ENCODE measurements around the gene HSD17B12. TPM values are rescaled to one million over a fixed set of nuclear protein-coding genes. Genes with fewer than 3 reads are reported as not detected.

The HSD17B12 gene
- total RNA-seq, 1 experiment from 2014 or later = 106 TPM

DNA sequence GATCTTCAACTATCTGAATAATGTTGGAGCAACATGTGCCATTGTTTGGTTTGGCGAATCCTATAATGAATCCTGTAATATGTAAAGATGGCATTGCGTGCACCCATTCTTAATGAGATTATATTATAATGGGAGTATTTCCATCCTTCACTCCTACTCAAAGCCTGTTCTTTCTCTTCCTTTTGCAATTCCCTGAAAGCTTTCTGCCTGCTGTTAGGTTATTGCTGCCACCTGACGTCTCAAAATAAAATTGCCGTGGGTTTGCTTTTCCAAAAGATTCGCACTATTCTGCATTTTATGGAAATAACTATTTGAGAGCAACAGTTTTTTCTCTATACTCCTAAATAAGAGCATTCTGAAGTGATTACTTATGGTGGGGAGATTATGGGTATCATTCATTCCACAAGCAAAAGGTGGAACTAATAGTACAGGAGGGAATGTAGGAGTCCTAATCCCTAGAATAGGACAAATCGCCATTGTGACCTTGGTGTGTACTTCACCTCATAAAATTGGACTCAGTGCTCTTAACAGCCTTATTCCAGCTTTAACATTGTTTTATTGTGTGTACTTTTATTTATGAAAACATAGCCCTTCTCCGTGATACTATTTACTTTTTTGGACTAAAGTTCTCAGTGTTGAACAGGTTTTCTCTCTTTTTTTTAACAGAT, 130.5 kb downstream of the HSD17B12 start:
- intact Hi-C loops (cut with micrococcal nuclease; ENCODE audit: unreplicated experiment) = loop anchor here (5.0 kb wide), 1 partner anchor 234 kb away; no protein-coding TSS in a partner anchor
- no peaks in the 10 kb centered on the region for H3K36me3 ChIP-seq (ENCODE audit: control insufficient read depth, insufficient read depth, low read length)

DNA sequence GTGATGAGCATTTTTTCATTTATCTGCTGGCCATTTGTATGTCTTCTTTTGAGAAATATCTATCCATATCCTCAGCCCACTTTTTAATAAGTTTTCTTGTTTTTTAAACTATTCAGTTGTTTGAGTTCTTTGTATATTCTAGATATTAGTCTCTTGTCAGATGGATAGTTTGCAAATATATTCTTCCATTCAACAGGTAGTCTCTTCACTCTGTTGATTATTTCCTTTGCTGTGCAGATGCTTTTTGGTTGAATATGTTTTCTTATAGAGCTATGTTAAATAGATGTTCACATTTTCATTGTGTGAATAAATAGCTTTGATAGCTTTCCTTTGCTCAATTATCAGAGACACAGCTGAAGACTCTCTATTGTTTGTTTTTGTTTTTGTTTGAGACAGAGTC, 131.9 kb downstream of the HSD17B12 start:
- intact Hi-C loops (cut with micrococcal nuclease; ENCODE audit: unreplicated experiment) = loop anchor here (5.0 kb wide), 1 partner anchor 235 kb away; no protein-coding TSS in a partner anchor
- Histone ChIP-seq H3K27me3 (ENCODE audit: control insufficient read depth, insufficient read depth, low read length) (no peaks in the 10 kb centered on the region), H3K9me3 (ENCODE audit: control insufficient read depth, insufficient read depth, low read depth, low read length) (no peaks in the 10 kb centered on the region), H3K36me3 (ENCODE audit: control insufficient read depth, insufficient read depth, low read length) (no peaks in the 10 kb centered on the region), H3K27ac (ENCODE audit: low read length) (no peak overlapping the region), H3K4me3 (ENCODE audit: low read depth in 2 of 2, low read length in 2 of 2) (no peak overlapping the region), H3K4me1 (ENCODE audit: control insufficient read depth, insufficient read depth, low read length) (no peaks in the 10 kb centered on the region)
- in situ Hi-C loops (cut with HindIII; ENCODE audit: low pct_unique_long_range_greater_than_20kb, low sequenced_read_pairs) = no loop called here
- TF ChIP-seq POLR2AphosphoS5 (IDR thresholded peaks at IDR 0.05; ENCODE audit: low read depth, low read length) (no peak), SIN3A (IDR thresholded peaks at IDR 0.05; ENCODE audit: borderline replicate concordance, insufficient read depth, low read depth, low read length) (no peak), TCF7L2 (IDR thresholded peaks at IDR 0.05; ENCODE audit: low read depth, low read length) (no peak)
- TF ChIP-seq, protein P1, sequence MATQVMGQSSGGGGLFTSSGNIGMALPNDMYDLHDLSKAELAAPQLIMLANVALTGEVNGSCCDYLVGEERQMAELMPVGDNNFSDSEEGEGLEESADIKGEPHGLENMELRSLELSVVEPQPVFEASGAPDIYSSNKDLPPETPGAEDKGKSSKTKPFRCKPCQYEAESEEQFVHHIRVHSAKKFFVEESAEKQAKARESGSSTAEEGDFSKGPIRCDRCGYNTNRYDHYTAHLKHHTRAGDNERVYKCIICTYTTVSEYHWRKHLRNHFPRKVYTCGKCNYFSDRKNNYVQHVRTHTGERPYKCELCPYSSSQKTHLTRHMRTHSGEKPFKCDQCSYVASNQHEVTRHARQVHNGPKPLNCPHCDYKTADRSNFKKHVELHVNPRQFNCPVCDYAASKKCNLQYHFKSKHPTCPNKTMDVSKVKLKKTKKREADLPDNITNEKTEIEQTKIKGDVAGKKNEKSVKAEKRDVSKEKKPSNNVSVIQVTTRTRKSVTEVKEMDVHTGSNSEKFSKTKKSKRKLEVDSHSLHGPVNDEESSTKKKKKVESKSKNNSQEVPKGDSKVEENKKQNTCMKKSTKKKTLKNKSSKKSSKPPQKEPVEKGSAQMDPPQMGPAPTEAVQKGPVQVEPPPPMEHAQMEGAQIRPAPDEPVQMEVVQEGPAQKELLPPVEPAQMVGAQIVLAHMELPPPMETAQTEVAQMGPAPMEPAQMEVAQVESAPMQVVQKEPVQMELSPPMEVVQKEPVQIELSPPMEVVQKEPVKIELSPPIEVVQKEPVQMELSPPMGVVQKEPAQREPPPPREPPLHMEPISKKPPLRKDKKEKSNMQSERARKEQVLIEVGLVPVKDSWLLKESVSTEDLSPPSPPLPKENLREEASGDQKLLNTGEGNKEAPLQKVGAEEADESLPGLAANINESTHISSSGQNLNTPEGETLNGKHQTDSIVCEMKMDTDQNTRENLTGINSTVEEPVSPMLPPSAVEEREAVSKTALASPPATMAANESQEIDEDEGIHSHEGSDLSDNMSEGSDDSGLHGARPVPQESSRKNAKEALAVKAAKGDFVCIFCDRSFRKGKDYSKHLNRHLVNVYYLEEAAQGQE (IDR thresholded peaks at IDR 0.05; ENCODE audit: insufficient read depth in 1 of 2, low read depth in 2 of 2, low read length in 1 of 2) = no peak
- TF ChIP-seq, protein P2, sequence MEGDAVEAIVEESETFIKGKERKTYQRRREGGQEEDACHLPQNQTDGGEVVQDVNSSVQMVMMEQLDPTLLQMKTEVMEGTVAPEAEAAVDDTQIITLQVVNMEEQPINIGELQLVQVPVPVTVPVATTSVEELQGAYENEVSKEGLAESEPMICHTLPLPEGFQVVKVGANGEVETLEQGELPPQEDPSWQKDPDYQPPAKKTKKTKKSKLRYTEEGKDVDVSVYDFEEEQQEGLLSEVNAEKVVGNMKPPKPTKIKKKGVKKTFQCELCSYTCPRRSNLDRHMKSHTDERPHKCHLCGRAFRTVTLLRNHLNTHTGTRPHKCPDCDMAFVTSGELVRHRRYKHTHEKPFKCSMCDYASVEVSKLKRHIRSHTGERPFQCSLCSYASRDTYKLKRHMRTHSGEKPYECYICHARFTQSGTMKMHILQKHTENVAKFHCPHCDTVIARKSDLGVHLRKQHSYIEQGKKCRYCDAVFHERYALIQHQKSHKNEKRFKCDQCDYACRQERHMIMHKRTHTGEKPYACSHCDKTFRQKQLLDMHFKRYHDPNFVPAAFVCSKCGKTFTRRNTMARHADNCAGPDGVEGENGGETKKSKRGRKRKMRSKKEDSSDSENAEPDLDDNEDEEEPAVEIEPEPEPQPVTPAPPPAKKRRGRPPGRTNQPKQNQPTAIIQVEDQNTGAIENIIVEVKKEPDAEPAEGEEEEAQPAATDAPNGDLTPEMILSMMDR (IDR thresholded peaks at IDR 0.05) = no peak
- no TSS peak for BruUV-seq (replicated peaks)
- CTCF ChIA-PET = interaction anchor here (0.6 kb wide), 1 partner anchor 333 kb away, joined by 3 read pairs; no protein-coding TSS in a partner anchor
- DNase-seq (ENCODE audit: low read depth, low spot score) = no peak
- POLR2A ChIA-PET = no interaction called here
- ATAC-seq = no peak

More for the DNA sequence above, 130.5 kb downstream of the HSD17B12 start:
- BruUV-seq (replicated peaks) = no TSS peak
- no peak overlapping the region for H3K4me3 ChIP-seq (ENCODE audit: low read depth in 2 of 2, low read length in 2 of 2)
- ChIA-PET CTCF (no interaction called here), POLR2A (no interaction called here)
- no peaks in the 10 kb centered on the region for H3K27me3 ChIP-seq (ENCODE audit: control insufficient read depth, insufficient read depth, low read length)
- DNase-seq (ENCODE audit: low read depth, low spot score) (no peak), ATAC-seq (no peak)
- H3K4me1 ChIP-seq (ENCODE audit: control insufficient read depth, insufficient read depth, low read length) = no peaks in the 10 kb centered on the region
- in situ Hi-C loops (cut with HindIII; ENCODE audit: low pct_unique_long_range_greater_than_20kb, low sequenced_read_pairs) = no loop called here
- TF ChIP-seq POLR2AphosphoS5 (IDR thresholded peaks at IDR 0.05; ENCODE audit: low read depth, low read length) (no peak), SIN3A (IDR thresholded peaks at IDR 0.05; ENCODE audit: borderline replicate concordance, insufficient read depth, low read depth, low read length) (no peak), TCF7L2 (IDR thresholded peaks at IDR 0.05; ENCODE audit: low read depth, low read length) (no peak)
- TF ChIP-seq, protein P1 (IDR thresholded peaks at IDR 0.05; ENCODE audit: insufficient read depth in 1 of 2, low read depth in 2 of 2, low read length in 1 of 2) = no peak
- TF ChIP-seq, protein P2 (IDR thresholded peaks at IDR 0.05) = peak; percentile 67; the same call in 1 of the 2 replicates
- no peaks in the 10 kb centered on the region for H3K9me3 ChIP-seq (ENCODE audit: control insufficient read depth, insufficient read depth, low read depth, low read length)
- H3K27ac ChIP-seq (ENCODE audit: low read length) = no peak overlapping the region

Measured in Panc1 (cell line).